K562 (cell line): ENCODE data around the gene DAG1. TPM values are rescaled to one million over a fixed set of nuclear protein-coding genes. Genes with fewer than 3 reads are reported as not detected.
A peak's percentile ranks its signal among the peaks of the same experiment; 100 is the strongest.

ENCODE experiments used
- E2F4 ChIP-seq: sonication (generic); formaldehyde crosslinking; IDR thresholded peaks from 2 replicates; pipeline ENCODE4 v1.8.0; 2022; ENCODE audit warnings: mild to moderate bottlenecking, low read depth, missing genetic modification reagents
- IRF2 ChIP-seq: sonication (generic); formaldehyde crosslinking; IDR thresholded peaks from 2 replicates; pipeline ENCODE4 v1.8.1; 2022; ENCODE audit warnings: mild to moderate bottlenecking, missing genetic modification reagents
- KLF13 ChIP-seq: fragments of 450-650 bp; IDR thresholded peaks from 2 replicates; pipeline ENCODE4 v1.6.1; 2016; ENCODE audit warnings: missing genetic modification characterization, low read depth, mild to moderate bottlenecking, missing compliant biosample characterization, moderate library complexity, borderline replicate concordance
- L3MBTL2 ChIP-seq: fragments of 450-650 bp; IDR thresholded peaks from 2 replicates; pipeline ENCODE4 v1.6.1; 2016; ENCODE audit warnings: mild to moderate bottlenecking, moderate library complexity
- REST ChIP-seq, 2 experiments: fragments of 450-650 bp; formaldehyde crosslinking in 1 of 2; IDR thresholded peaks; 2 replicates each; pipeline versions ENCODE4 v1.4.0 to v1.6.1; 2014 to 2020; ENCODE audit warnings: mild to moderate bottlenecking in 2 of 2, borderline replicate concordance in 1 of 2, low read depth in 1 of 2
- TCF15 ChIP-seq: fragments of 250-450 bp; sonication (Bioruptor Pico); IDR thresholded peaks from 2 replicates; pipeline ENCODE4 v1.8.0; 2022; ENCODE audit warnings: moderate library complexity, mild to moderate bottlenecking, inconsistent platforms
- TRIM28 ChIP-seq: fragments of 450-650 bp; IDR thresholded peaks from 2 replicates; pipeline ENCODE4 v1.6.1; 2017
- TSHZ1 ChIP-seq: fragments of 250-450 bp; sonication (Bioruptor Pico); IDR thresholded peaks from 2 replicates; pipeline ENCODE4 v1.4.0; 2020; ENCODE audit warnings: mild to moderate bottlenecking, moderate library complexity
- ZBTB49 ChIP-seq: sonication (generic); formaldehyde crosslinking; IDR thresholded peaks from 2 replicates; pipeline ENCODE4 v1.8.0; 2022; ENCODE audit warnings: missing genetic modification reagents, mild to moderate bottlenecking, borderline replicate concordance
- polyA plus RNA-seq, 8 experiments: library from polyadenylated mRNA; depleted of rRNA in 4 of 8; stranded (reverse) in 5 of 8; unstranded in 3 of 8; fragments of >200 nt; fragmentation: Nextera tagmentation in 2 of 8; fragmentation: Illumina TruSeq in 1 of 8; extraction: Ambion mirVana in 2 of 8; extraction: Trizol in 1 of 8; gene quantifications; 2 replicates each; pipeline versions ENCODE4 v1.2.1 to v1.2.3, GENCODE V29; 2011 to 2014; ENCODE audit warnings: inconsistent platforms in 1 of 8, missing spikeins in 1 of 8
- total RNA-seq, 7 experiments: library from RNA; depleted of rRNA in 6 of 7; stranded (reverse); fragments of >200 nt in 6 of 7; fragmentation: Illumina TruSeq in 2 of 7; extraction: Trizol in 2 of 7; gene quantifications; 2 replicates each; pipeline versions ENCODE4 v1.2.1 to v1.2.3, GENCODE V29; 2011 to 2021; ENCODE audit warnings: low replicate concordance in 1 of 7

DAG1 gene
- total and polyA plus RNA-seq, 9 of the 15 experiments (the other 6 are each of a cell fraction or from before 2014, with no cell fraction given) = 0.29 to 19.6 (median 8.2) TPM

GRCh38 chr3:49469936-49470713 lies at the start of gene DAG1 (continued):
- TF ChIP-seq E2F4 (CRISPR knock-in tag) (no peak), TRIM28 (no peak), IRF2 (no peak), REST (IDR thresholded peaks at IDR 0.05; ENCODE audit: borderline replicate concordance) (peak; percentile 78), REST (CRISPR knock-in tag; IDR thresholded peaks at IDR 0.05; ENCODE audit: low read depth) (no peak), ZBTB49 (CRISPR knock-in tag) (no peak), L3MBTL2 (peak; percentile 83), TSHZ1 (CRISPR knock-in tag) (no peak), TCF15 (CRISPR knock-in tag) (no peak), KLF13 (tag) (0 out of 2 replicates have a peak, but pooled peaks have one; percentile 26)
